AG04449 (cell line): ENCODE data around the gene FAM171A2.

Experiments
- CTCF ChIA-PET: fragments of 350-600 bp; formaldehyde crosslinking; extraction: SDS; loops from one replicate; lab custom pipeline; 2021; ENCODE audit warnings: antibody characterized with exemption; lab: Yijun Ruan, JAX
- POLR2A ChIA-PET: fragments of 400-600, 350-600 bp; formaldehyde crosslinking; extraction: SDS; loops from one replicate; lab custom pipeline; 2020; ENCODE audit warnings: antibody characterized with exemption, inconsistent platforms; lab: Yijun Ruan, JAX
- DNase-seq: peaks from one replicate; pipeline ENCODE4 v3.0.0-alpha.2; 2010; ENCODE audit warnings: low read depth, low spot score
- H3K4me3 ChIP-seq: 2 replicates; pipeline ENCODE4 v1.5.1; 2011; ENCODE audit warnings: low read depth, mild to moderate bottlenecking, control low read depth, low read length
- TF ChIP-seq, protein P1 (sequence below): IDR thresholded peaks from one replicate; pipeline ENCODE4 v1.5.1; 2011; ENCODE audit warnings: mild to moderate bottlenecking, moderate library complexity, low read length, control low read depth, inconsistent platforms; ENCODE audit not compliant: insufficient read depth; ENCODE audit errors: missing control alignments

The FAM171A2 gene

DNA sequence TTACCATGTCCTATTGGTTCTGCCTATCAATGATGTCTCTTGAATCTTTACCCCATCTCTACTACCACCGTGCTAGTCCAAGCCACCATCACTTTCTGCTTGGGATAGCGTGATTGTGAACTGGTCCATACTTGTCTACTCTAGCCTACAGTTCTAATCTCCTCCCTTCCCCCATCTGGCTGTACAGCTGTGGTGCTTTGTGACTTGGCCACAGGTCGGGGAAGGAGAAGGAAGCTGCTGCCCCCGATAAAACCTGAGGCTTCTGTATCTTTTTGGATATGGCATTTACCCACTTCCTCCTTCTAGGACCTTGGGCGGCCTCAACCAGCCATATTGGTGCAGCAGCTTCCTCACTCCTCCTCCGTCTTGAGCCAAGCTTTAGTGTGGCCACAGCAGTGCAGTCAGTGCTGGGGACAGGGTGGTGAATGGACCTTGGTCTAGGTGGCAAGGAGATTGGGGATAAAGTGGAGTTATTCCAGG lies 26.1 kb upstream of the FAM171A2 start:
- TF ChIP-seq, protein P1, sequence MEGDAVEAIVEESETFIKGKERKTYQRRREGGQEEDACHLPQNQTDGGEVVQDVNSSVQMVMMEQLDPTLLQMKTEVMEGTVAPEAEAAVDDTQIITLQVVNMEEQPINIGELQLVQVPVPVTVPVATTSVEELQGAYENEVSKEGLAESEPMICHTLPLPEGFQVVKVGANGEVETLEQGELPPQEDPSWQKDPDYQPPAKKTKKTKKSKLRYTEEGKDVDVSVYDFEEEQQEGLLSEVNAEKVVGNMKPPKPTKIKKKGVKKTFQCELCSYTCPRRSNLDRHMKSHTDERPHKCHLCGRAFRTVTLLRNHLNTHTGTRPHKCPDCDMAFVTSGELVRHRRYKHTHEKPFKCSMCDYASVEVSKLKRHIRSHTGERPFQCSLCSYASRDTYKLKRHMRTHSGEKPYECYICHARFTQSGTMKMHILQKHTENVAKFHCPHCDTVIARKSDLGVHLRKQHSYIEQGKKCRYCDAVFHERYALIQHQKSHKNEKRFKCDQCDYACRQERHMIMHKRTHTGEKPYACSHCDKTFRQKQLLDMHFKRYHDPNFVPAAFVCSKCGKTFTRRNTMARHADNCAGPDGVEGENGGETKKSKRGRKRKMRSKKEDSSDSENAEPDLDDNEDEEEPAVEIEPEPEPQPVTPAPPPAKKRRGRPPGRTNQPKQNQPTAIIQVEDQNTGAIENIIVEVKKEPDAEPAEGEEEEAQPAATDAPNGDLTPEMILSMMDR = no peak
- H3K4me3 ChIP-seq = no peak overlapping the region
- CTCF ChIA-PET = interaction anchor here (1.0 to 3.4 kb wide), 3 partner anchors 10 to 180 kb away, joined by 3 to 21 read pairs (median 4); no protein-coding TSS in a partner anchor
- no peak for DNase-seq
- POLR2A ChIA-PET = no interaction called here

DNA sequence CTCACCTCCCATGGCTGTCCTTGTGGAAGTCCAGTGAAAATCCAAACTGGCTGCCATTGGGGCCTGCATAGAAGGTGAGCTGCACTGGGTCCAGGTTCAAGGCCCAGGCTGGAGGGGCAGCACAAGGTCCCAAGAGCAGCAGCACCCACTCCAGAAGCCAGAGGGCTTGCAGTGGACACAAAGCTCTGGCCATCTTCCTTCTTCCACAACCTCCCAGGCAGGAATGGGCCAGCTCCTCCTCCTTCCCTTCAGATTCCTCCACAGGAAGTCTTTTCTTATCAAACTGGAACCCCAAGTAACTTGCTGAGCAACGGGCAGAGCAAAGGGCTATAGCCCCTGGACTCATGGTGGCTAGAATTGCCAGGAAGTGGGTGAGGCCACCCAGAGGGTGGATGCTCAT lies 25.6 kb upstream of the FAM171A2 start, which contains the start of gene ITGA2B:
ITGA2B (minus strand) TSS at position 369 of the 400 bp plus-strand sequence; CDS start at position 193, 176 bp downstream.
- TF ChIP-seq, protein P1 = no peak
- CTCF ChIA-PET = interaction anchor here (1.1 to 3.4 kb wide), 2 partner anchors 10 to 179 kb away, joined by 4 to 21 read pairs; no protein-coding TSS in a partner anchor
- DNase-seq = no peak
- POLR2A ChIA-PET = no interaction called here
- no peak within 1 kb of the TSS for H3K4me3 ChIP-seq

DNA sequence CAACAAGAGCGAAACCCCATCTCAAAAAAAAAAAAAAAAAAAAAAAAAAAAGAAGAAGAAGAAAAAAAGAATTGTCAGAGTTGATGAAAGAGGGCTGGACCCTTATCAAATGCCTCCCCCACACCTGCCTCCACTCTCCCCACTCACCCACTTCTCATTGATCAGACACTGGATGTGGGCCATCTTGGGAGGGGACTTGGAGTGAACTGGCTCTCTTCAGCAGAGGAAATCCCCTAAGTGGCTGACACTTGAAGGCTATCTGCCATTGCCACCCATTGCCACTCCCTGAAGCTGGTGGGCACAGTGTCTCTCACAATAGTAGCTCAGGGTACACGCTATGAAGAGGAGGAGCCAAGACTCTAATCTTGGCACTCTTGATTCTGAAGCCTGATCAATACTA lies 24.2 kb upstream of the FAM171A2 start:
- ChIA-PET CTCF (interaction anchor here (1.5 to 2.9 kb wide), 2 partner anchors 25 to 135 kb away, joined by 3 to 18 read pairs; partner anchors contain the start of gene FAM171A2), POLR2A (no interaction called here)
- no peak for DNase-seq
- H3K4me3 ChIP-seq = no peak overlapping the region
- TF ChIP-seq, protein P1 = no peak

DNA sequence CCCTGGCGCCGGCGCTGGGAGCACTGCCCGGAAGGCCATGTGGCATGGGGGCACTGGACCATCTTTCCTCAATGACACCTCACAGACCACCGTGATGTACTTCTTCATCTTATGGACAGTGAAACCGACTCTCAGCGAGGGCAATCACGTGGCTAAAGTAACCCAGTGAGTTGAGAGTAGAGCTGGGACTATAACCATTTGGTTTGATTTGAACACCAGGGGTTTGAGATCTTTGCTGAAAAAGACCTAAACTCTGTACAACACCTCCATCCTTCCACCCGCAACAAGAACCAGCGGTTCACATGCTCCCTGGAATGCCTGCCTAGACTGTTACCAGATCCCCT lies 22.5 kb upstream of the FAM171A2 start:
- ChIA-PET CTCF (interaction anchor here (0.7 to 2.9 kb wide), 8 partner anchors 10 to 248 kb away, joined by 3 to 18 read pairs (median 6); partner anchors contain the start of gene FAM171A2), POLR2A (no interaction called here)
- no peak for DNase-seq

DNA sequence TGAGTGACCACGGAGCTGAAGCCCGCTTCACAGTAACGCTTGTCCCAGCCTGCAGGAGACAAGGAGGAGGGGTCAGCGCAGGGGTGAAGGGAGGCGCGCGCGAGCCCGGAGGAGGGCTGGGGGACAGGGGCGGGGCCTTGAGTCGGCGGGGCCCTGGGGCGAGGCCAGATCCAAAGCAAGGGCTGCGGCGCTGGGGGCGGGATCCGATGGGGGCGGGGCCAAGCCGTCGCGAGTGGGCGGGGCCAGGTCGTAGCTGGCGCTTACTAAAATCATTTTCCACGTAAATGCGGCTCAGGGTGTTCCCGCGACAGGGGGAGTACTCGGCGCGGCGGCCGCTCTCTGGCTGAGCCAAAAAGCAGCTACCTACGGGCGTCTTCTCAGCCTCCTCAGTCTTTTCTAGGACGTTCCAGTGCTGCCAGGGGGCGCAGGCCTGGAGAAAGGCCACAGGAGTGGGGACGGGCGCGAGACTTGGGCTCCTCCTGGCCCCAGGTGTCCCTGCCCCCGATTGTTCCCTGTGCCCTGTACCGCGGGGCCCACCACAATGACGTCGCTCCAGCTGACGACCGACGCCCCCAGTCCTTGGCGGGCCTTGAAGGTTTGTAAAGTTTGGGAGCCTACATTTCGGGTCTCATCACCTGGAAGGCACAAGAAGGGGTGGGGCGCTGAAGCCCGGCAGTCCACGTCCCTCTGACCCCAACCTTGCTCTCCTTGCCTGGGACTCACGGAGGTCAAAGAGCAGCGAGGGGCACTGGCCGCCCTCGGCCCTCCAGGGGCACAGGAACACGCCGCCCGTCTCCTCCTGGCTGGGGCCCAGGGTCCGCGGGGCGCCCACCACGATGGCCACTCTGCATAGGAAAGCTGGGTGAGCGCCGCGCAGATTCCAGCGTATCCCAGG lies 21.9 kb upstream of the FAM171A2 start:
- DNase-seq = no peak
- peak overlapping the region; percentile 62 for H3K4me3 ChIP-seq
- CTCF ChIA-PET = interaction anchor here (0.7 to 2.9 kb wide), 11 partner anchors 9 to 248 kb away, joined by 3 to 18 read pairs (median 5); partner anchors contain the start of gene FAM171A2
- TF ChIP-seq, protein P1 = no peak
- POLR2A ChIA-PET = interaction anchor here (0.6 to 1.0 kb wide), 3 partner anchors 10 to 277 kb away, joined by 3 to 5 read pairs (median 3); no protein-coding TSS in a partner anchor

More for the DNA sequence above, 22.5 kb upstream of the FAM171A2 start:
- H3K4me3 ChIP-seq = peak overlapping the region; percentile 62; the same call in 1 of the 2 replicates
- TF ChIP-seq, protein P1 = no peak
